Limb (tissue), 2 donors: Measurements from ENCODE around the gene CDHR5.
"Not testable (repeated sequence)": the region's sequence is repeated elsewhere in the genome, so short reads cannot be mapped to it uniquely, and the experiment has no call there.

Experiments used
- DNase-seq, 2 donors: peaks; one replicate each; pipeline ENCODE4 v3.0.0-alpha.2; 2016; ENCODE audit errors: extremely low spot score in 2 of 2

CDHR5 gene

DNA sequence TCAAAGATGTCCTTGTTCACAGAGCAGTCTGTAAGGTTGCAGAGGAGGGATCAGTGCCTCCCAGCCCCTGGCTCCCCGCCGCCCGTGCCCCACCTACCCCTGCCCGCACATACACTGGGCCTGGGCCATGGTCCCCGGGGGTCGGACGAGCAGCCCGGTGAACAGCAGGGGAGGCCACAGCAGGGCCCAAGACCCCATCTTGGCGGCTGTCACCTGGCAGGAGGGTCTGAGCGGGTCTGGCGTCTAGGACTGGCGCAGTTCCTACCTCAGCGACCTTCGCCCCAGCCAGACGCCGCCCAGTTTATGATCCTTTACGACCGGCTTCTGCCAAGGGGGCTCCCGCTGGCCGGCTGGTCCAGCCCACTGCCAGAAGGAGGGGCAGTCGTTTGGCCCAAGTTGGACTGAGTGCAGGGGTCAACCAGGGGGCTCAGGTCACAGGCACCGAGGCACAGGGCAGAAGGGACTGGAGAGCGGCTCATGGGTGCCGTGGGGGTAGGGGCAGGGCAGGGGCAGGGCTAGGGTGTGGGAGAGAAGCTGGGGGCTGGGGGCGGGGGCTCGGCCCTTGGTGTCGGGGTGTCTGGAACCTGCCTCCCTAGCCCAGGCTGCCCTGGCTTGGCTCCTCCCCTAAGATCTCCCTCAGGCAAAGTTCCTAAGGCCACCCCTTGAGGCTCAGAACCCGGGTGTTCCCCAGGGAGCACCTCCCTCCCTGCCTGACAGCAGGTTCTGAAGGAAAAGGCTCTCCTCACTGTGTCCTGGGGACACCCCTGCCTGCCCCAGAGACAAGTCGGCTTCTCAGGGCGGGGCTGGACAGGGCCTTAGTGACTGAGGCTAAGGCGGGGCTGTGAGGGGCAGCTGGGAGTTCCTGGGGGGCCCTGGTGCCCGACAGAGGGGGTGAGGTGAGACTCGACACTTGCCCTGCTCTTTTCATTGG, at the start of gene CDHR5:
Gene CDHR5, minus strand, starts transcription at position 251 of the 931 bp plus-strand sequence. Its CDS starts 53 bp downstream, at position 198.
- DNase-seq, result peak in 1 of 2 donors; percentile 40

GRCh38 chr11:674406-674805, 49.7 kb upstream of the CDHR5 start:
- no peak for DNase-seq

GRCh38 chr11:673866-674265, 49.1 kb upstream of the CDHR5 start:
- no peak for DNase-seq

DNA sequence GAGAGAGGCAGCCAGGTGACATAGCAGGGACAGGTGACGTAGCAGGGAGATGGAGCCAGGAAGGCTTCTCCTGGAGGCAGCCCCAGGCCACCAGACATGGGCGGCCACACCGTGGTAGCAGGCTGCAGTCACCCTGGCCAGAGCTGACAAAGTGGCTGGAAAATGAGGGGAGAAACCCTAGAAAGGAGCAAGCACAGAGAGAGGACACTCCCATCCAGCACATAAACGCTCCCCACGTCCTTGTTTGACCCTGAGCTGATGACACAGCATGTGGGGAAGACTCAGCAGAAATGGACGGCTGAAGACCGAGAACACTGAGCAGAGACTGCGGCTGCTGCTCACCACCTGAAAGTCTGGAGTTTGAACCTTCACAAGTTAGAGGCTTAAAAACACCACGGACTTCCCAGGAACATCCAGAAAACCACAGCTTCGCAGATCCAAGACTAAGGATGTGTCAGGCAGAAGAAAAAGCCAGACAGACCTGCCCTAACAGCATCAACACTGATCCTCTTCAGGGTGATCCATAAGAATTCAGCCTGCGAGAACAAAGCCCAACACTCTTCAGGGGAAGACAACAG, 41.0 kb upstream of the CDHR5 start:
- DNase-seq, result no peak

DNA sequence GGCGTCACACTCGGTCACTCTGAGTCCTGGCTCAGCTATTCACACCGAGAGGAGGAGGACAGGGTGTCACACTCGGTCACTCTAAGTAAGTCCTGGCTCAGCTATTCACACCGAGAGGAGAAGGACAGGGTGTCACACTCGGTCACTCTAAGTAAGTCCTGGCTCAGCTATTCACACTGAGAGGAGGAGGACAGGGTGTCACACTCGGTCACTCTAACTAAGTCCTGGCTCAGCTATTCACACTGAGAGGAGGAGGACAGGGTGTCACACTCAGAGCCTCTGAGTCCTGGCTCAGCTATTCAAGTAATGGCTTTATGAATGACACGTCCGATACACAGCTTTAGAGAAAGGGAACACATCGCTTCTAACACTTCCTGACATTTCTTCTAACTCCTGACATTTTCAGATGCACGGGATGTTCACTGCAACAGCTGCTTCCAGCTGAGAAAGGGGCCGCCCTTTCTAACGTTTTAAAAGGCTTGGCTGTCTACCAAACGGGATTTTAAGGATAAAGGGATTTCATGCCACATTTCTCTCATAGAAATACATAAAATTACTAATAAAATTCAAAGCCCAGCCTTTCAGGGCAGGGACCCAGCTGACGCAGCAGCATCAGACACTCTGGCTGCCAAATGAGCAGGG, 40.4 kb upstream of the CDHR5 start:
- peak in 1 of 2 donors; percentile 51 for DNase-seq

DNA sequence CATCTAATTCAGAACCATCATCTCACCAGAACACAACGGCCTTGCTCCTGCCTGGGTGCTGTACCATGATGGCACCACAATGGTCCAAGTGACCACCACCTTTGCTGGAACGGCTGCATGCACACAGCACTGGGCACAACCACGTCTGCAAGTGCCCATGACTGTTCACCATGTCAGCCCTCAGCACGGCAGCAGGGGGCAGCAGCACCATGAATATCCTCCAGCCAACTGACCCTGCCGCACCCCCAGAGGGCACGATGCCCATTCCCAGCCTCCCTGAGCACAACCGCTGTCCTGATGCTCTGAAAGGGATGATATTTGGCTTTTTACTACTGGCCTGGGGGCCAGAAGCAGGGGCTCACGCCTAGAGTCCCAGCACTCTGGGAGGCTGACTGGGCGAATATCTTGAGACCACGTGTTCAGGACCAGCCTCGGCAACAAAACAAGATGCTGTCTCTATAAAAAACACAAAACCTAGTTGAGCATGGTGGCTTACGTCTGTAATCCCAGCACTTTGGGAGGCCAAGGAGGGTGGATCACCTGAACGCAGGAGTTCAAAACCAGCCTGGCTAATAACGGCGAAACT, 38.0 kb upstream of the CDHR5 start:
- peak; percentile 8 to 71 for DNase-seq

GRCh38 chr11:660681-661444, 36.1 kb upstream of the CDHR5 start:
- no peak for DNase-seq

DNA sequence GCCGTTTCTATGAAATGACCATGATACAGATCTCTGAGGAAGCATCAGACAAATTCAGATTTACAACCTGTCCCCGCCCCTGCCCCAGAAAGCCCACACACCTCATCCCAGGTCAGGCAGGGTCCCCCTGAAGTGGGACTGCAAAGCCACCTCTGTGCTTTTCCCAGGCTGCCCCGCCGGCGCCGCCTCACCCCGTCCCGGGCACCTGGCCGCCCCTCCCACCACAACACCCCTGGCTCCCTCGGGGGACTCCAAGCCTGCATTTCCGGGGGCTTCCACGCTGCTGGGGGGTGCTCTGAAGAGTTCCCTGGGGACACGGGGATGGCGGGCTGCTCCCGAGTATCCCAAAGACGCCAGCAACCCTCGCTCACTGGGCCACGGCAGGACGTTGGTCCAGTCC, 35.5 kb upstream of the CDHR5 start:
- no peak for DNase-seq

- DNase-seq, result no peak
Observed at GRCh38 chr11:659532-660085, 34.9 kb upstream of the CDHR5 start.

DNA sequence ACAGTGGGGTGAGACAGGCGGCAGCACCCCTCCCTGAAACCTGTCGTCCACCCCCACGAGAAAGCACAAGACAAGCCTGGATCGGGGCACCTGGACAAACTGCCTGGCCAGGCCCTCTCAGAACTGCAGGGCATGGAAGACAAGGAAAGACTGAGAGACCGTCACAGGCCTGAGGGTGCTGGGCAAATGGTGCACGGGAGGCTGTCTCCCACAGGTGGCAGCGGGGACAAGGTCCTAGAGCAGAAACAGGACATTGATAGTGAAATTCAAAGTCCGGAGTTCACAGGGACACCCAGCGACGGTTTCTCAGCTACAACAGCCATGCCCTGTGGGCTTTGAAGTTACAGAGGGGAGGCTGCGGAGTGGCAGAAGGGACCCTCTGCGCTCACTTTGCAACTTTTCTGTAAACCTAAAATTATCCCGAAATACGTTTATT, 33.0 kb upstream of the CDHR5 start:
- DNase-seq, result no peak

GRCh38 chr11:656866-657265, 32.1 kb upstream of the CDHR5 start:
- DNase-seq, result no peak

DNA sequence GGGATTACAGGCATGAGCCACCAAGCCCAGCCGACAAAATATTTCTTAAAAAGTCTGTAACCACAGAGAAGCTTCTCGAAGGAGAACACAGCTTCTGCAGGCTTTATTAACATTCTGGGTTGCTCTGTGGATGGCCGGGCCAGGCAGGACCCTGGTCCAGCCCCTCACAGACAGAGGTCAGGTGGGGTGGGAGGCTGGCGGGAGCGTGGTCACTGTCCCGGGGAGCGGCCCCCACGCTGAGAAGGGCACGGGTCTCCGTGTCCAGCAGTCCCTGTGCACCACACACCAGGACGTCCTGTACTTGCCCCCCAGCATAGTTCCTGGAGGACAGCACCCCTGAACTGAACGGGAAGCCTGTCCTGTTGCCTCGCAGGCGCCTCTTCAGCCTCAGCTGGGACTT, 31.7 kb upstream of the CDHR5 start:
- DNase-seq, result no peak

- no peak for DNase-seq
Observed at GRCh38 chr11:655036-655726, 30.4 kb upstream of the CDHR5 start.

GRCh38 chr11:654444-654843, 29.7 kb upstream of the CDHR5 start:
- DNase-seq, result not testable (repeated sequence)

DNA sequence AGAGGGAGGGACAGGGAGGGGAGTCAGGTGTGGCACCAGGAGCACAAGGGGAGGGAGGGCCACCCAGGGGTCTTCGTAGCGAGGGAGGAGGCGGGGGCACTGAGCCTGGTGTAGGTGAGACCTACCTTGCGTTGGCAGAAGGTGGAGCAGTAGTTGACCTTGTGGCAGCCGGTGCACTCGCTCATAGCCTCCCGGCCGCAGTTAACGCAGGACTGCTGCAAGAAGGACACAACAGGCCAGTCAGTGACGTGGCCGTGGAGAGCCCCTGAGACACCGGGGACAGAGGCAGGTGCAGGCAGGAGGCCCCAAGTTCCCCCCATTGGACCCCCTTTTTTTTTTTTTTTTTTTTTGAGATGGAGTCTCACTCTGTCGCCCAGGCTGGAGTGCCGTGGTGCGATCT, 29.1 kb upstream of the CDHR5 start:
- no peak for DNase-seq

GRCh38 chr11:653136-653535, 28.4 kb upstream of the CDHR5 start:
- not testable (repeated sequence) for DNase-seq

- no peak for DNase-seq
Observed at GRCh38 chr11:650482-650881, 25.7 kb upstream of the CDHR5 start.

DNA sequence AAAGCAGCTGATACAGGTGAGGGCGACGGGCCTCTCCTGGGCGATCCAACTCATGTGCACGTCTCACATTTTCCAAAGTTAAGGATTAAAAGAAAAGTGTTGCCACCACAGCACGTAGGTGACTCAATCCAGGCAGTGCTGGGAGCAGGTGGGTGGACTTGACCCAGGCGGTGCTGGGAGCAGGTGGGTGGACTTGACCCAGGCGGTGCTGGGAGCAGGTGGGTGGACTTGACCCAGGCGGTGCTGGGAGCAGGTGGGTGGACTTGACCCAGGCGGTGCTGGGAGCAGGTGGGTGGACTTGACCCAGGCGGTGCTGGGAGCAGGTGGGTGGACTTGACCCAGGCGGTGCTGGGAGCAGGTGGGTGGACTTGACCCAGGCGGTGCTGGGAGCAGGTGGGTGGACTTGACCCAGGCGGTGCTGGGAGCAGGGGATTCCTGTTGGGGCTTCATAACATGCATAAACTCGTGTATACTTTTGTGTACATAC, 23.0 kb upstream of the CDHR5 start:
- not testable (repeated sequence) for DNase-seq

- DNase-seq, result no peak
Observed at GRCh38 chr11:646214-646613, 21.5 kb upstream of the CDHR5 start.

GRCh38 chr11:645536-645935, 20.8 kb upstream of the CDHR5 start:
- no peak for DNase-seq
